A549 (cell line): Measurements from ENCODE around the gene NAT8L. TPM values are rescaled to one million over a fixed set of nuclear protein-coding genes. Genes with fewer than 3 reads are reported as not detected.

ENCODE experiments used
- ATAC-seq, 2 experiments: fragments of 200-7000 bp in 1 of 2; fragments of >200 bp in 1 of 2; cut with Nextera tagmentation in 1 of 2; cut with Tn5 transposase in 1 of 2; 3 replicates each; pipeline versions ENCODE4 v1.8.0 to v1.9.1; 2018 to 2020; ENCODE audit warnings: mild to moderate bottlenecking in 1 of 2, moderate library complexity in 1 of 2
- CTCF ChIA-PET: fragments of 300-600 bp; sonication (Branson Sonifier 250); formaldehyde crosslinking; extraction: SDS; loops from one replicate; lab custom pipeline; 2021; ENCODE audit warnings: antibody characterized with exemption, inconsistent platforms; lab: Yijun Ruan, JAX
- POLR2A ChIA-PET: fragments of 350-600 bp; formaldehyde crosslinking; extraction: SDS; loops from one replicate; lab custom pipeline; 2021; ENCODE audit warnings: antibody characterized with exemption, inconsistent platforms; lab: Yijun Ruan, JAX
- DNase-seq, 2 experiments: peaks; one replicate each; pipeline versions ENCODE4 v3.0.0 to v3.0.0-alpha.2; 2011 to 2016; ENCODE audit warnings: low read depth in 1 of 2, low spot score in 1 of 2
- FAIRE-seq: peaks from 2 replicates; lab custom pipeline; 2011; peaks lifted over from hg19 to GRCh38; lab: Jason Lieb, UNC
- H3K27ac ChIP-seq, 2 experiments: fragments of >200 bp; sonication (Bioruptor Twin); formaldehyde crosslinking; 3 replicates each; pipeline ENCODE4 v1.5.1; 2016 to 2017
- H3K4me1 ChIP-seq: fragments of >200 bp; sonication (Bioruptor Twin); formaldehyde crosslinking; 3 replicates; pipeline ENCODE4 v1.6.1; 2016
- H3K4me2 ChIP-seq: fragments of >200 bp; sonication (Bioruptor Twin); formaldehyde crosslinking; 3 replicates; pipeline ENCODE4 v1.6.1; 2016
- H3K4me3 ChIP-seq: fragments of >200 bp; sonication (Bioruptor Twin); formaldehyde crosslinking; 3 replicates; pipeline ENCODE4 v1.5.1; 2016
- H3K9me3 ChIP-seq: fragments of >200 bp; sonication (Bioruptor Twin); formaldehyde crosslinking; 3 replicates; pipeline ENCODE4 v1.6.1; 2016
- ATOH8 ChIP-seq: fragments of 250-450 bp; sonication (Bioruptor Pico); IDR thresholded peaks from 2 replicates; pipeline ENCODE4 v1.5.0; 2020; ENCODE audit warnings: low read depth, mild to moderate bottlenecking, moderate library complexity
- CHD2 ChIP-seq: fragments of 150-350 bp; IDR thresholded peaks from 2 replicates; pipeline ENCODE4 v1.6.1; 2014; ENCODE audit warnings: low read length; ENCODE audit not compliant: partially characterized antibody
- EHF ChIP-seq: fragments of 250-450 bp; sonication (Bioruptor Pico); IDR thresholded peaks from 2 replicates; pipeline ENCODE4 v1.5.0; 2020; ENCODE audit warnings: mild to moderate bottlenecking
- ELK1 ChIP-seq: fragments of 150-350 bp; IDR thresholded peaks from 2 replicates; pipeline ENCODE4 v1.6.1; 2014; ENCODE audit warnings: low read depth, mild to moderate bottlenecking, low read length
- FOSB ChIP-seq: fragments of 250-450 bp; sonication (Bioruptor Pico); IDR thresholded peaks from 2 replicates; pipeline ENCODE4 v1.5.0; 2020; ENCODE audit warnings: mild to moderate bottlenecking, moderate library complexity
- HMGXB4 ChIP-seq: fragments of 250-450 bp; sonication (Bioruptor Pico); IDR thresholded peaks from 2 replicates; pipeline ENCODE4 v1.5.0; 2021; ENCODE audit warnings: mild to moderate bottlenecking, moderate library complexity, borderline replicate concordance
- HOXB5 ChIP-seq: fragments of 250-450 bp; sonication (Bioruptor Pico); IDR thresholded peaks from 2 replicates; pipeline ENCODE4 v1.5.0; 2020; ENCODE audit warnings: mild to moderate bottlenecking, moderate library complexity
- NFE2L2 ChIP-seq: fragments of 150-350 bp; conservative IDR thresholded peaks from 2 replicates; pipeline ENCODE4 v1.6.1; 2014; ENCODE audit warnings: low read length
- NR3C1 ChIP-seq: fragments of >200 bp; sonication (Bioruptor Twin); formaldehyde crosslinking; IDR thresholded peaks from 3 replicates; pipeline ENCODE4 v1.6.1; 2017
- PHF8 ChIP-seq: fragments of 200-600 bp; sonication (generic); IDR thresholded peaks from 2 replicates; pipeline ENCODE4 v1.6.1; 2016; ENCODE audit warnings: low read depth, mild to moderate bottlenecking, antibody characterized with exemption, moderate library complexity, borderline replicate concordance
- POLR2A ChIP-seq: IDR thresholded peaks from 2 replicates; pipeline ENCODE4 v1.6.1; 2012; ENCODE audit warnings: mild to moderate bottlenecking, low read length
- REST ChIP-seq: fragments of 200-600 bp; sonication (generic); IDR thresholded peaks from 2 replicates; pipeline ENCODE4 v1.6.1; 2016; ENCODE audit warnings: antibody characterized with exemption, mild to moderate bottlenecking, moderate library complexity
- SREBF2 ChIP-seq: fragments of 450-650 bp; IDR thresholded peaks from 2 replicates; pipeline ENCODE4 v1.6.1; 2014; ENCODE audit warnings: mild to moderate bottlenecking, moderate library complexity
- TFCP2L1 ChIP-seq: fragments of 250-450 bp; sonication (Bioruptor Pico); IDR thresholded peaks from 2 replicates; pipeline ENCODE4 v1.5.0; 2021; ENCODE audit warnings: mild to moderate bottlenecking
- USF2 ChIP-seq: fragments of 450-650 bp; IDR thresholded peaks from 2 replicates; pipeline ENCODE4 v1.6.1; 2014; ENCODE audit warnings: antibody characterized with exemption
- ZC3H11A ChIP-seq: fragments of 450-650 bp; IDR thresholded peaks from 2 replicates; pipeline ENCODE4 v1.6.1; 2014; ENCODE audit warnings: antibody characterized with exemption, mild to moderate bottlenecking
- WGBS: methylation state at CpG from one replicate; pipeline ENCODE4 v1.1.6; 2017; ENCODE audit errors: missing lambda C conversion rate; 5-methylcytosine and 5-hydroxymethylcytosine counted together
- polyA plus RNA-seq, 4 experiments: library from polyadenylated mRNA; depleted of rRNA in 3 of 4; stranded (reverse); fragments of >200 nt; fragmentation: RNase III in 1 of 4; extraction: RNeasy Plus Mini Kit Qiagen cat#74134 plus additional on column Dnase treatment in 1 of 4; gene quantifications; 2 replicates in 3 of 4; 3 replicates in 1 of 4; pipeline ENCODE4 v1.2.3, GENCODE V29; 2011 to 2017

NAT8L gene
- polyA plus RNA-seq, 2 of the 4 experiments (the other 2 are of a cell fraction), result 2.6 to 8.2 TPM

GRCh38 chr4:2071252-2071911 is 12.3 kb downstream of the NAT8L start:
- Histone ChIP-seq H3K4me3 (no peak overlapping the region), H3K4me2 (no peak overlapping the region), H3K27ac (no peak overlapping the region), H3K9me3 (no peaks in the 10 kb centered on the region), H3K4me1 (no peaks in the 10 kb centered on the region)
- ChIA-PET CTCF (interaction anchor here (0.6 to 1.3 kb wide), 2 partner anchors 15 to 1204 kb away, joined by 3 read pairs; no protein-coding TSS in a partner anchor), POLR2A (no interaction called here)
- no peak for ATAC-seq
- WGBS, result 72% methylated on average over 3 of the region's 16 CpGs
- no peak for DNase-seq
- FAIRE-seq, result no peak
- TF ChIP-seq CHD2 (no peak), ZC3H11A (no peak), FOSB (CRISPR knock-in tag) (no peak), PHF8 (no peak), USF2 (no peak), NFE2L2 (no peak), EHF (CRISPR knock-in tag) (no peak), HMGXB4 (no peak), NR3C1 (no peak), REST (no peak), ATOH8 (CRISPR knock-in tag) (no peak), POLR2A (no peak), SREBF2 (no peak), TFCP2L1 (CRISPR knock-in tag) (no peak), ELK1 (no peak), HOXB5 (CRISPR knock-in tag) (no peak)
